ENCODE measurements around the gene IL18R1. TPM values are rescaled to one million over a fixed set of nuclear protein-coding genes. Genes with fewer than 3 reads are reported as not detected.

IL18R1 gene
- total and polyA plus RNA-seq, 9 of the 15 experiments (the other 6 are each of a cell fraction or from before 2014, with no cell fraction given), result 0.55 to 10.0 (median 2.5) TPM

DNA sequence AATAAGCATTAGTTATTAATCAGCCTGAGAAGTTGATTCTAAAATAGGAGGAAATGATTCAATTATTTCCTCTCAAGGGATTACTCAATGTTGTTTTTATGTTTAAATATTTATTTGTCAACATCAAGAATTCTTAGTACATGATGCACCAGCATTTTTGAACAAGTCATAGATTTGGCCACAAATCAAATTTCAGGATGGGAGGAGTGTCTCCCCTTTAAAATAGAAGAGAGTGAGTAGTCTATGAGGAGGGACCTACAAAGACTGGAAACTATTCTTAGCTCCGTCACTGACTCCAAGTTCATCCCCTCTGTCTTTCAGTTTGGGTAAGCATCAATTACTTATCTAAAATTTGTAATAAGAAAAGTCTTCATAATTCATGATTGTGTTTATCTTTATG, 18.6 kb upstream of the IL18R1 start (continued):
- no peak for TF ChIP-seq PTBP1 (IDR thresholded peaks at IDR 0.05; ENCODE audit: low read depth, low read length)
- TF ChIP-seq, protein P1, sequence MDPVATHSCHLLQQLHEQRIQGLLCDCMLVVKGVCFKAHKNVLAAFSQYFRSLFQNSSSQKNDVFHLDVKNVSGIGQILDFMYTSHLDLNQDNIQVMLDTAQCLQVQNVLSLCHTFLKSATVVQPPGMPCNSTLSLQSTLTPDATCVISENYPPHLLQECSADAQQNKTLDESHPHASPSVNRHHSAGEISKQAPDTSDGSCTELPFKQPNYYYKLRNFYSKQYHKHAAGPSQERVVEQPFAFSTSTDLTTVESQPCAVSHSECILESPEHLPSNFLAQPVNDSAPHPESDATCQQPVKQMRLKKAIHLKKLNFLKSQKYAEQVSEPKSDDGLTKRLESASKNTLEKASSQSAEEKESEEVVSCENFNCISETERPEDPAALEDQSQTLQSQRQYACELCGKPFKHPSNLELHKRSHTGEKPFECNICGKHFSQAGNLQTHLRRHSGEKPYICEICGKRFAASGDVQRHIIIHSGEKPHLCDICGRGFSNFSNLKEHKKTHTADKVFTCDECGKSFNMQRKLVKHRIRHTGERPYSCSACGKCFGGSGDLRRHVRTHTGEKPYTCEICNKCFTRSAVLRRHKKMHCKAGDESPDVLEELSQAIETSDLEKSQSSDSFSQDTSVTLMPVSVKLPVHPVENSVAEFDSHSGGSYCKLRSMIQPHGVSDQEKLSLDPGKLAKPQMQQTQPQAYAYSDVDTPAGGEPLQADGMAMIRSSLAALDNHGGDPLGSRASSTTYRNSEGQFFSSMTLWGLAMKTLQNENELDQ (CRISPR knock-in tag; IDR thresholded peaks at IDR 0.05; ENCODE audit: borderline replicate concordance), result no peak

DNA sequence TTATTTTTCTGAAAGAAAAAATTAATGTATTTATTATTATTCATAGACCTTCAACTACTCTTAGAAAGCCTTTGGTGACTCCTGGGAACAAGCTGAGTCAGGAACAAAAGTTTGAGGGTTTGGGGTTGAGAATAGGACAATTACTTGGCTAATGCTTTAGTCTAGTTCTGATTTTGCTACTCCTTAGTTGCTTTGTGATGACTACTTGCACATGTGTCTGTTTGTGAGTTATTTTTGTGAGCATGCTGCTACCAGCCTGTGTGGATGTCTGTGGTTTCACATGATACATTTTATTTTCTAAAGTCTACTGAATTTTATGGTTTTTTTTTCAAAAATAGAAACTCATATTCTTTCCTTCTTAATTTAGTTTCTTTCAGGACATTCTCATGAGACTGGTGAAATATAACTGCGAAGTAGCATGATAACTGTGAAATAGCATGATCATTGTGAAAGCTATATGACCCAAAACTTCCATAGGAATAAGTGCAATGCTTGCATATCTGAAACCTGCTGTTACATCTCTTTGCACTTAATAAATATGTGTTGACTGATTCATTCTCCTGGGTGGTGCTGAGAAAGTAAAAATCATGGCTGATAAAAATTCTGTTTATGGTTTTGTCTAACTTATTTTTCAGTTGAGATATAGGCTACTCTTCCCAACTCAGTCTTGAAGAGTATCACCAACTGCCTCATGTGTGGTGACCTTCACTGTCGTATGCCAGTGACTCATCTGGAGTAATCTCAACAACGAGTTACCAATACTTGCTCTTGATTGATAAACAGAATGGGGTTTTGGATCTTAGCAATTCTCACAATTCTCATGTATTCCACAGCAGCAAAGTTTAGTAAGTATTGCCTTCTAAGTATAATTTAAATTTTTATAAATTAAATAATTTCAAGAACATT, 17.9 kb upstream of the IL18R1 start:
- BruUV-seq (replicated peaks), result no TSS peak
- Histone ChIP-seq H2AFZ (ENCODE audit: low read depth, low read length) (no peak overlapping the region), H3K4me1 (replicated peaks in 1 of 2; ENCODE audit: control insufficient read depth in 2 of 2, insufficient read depth in 2 of 2, low read length in 2 of 2) (peaks cover 0 to 43% of the 10 kb centered on the region in 2 experiments; a peak in 4 of 5 replicates), H3K27ac (ENCODE audit: extremely low read depth, low read depth, low read length) (peak overlapping the region; percentile 29; the same call in 1 of the 3 replicates), H3K4me2 (ENCODE audit: insufficient read depth, low read length) (no peak overlapping the region), H4K20me1 (replicated peaks; ENCODE audit: control insufficient read depth, insufficient read depth, low read length) (no peaks in the 10 kb centered on the region), H3K9me3 (replicated peaks; ENCODE audit: control insufficient read depth, insufficient read depth, low read depth, low read length) (no peaks in the 10 kb centered on the region), H3K9ac (ENCODE audit: insufficient read depth in 1 of 2, low read depth in 2 of 2, low read length in 2 of 2) (no peak overlapping the region), H3K27me3 (ENCODE audit: control insufficient read depth in 2 of 2, insufficient read depth in 2 of 2, low read length in 2 of 2) (no peaks in the 10 kb centered on the region), H3K4me3 (no peak overlapping the region), H3K9me1 (ENCODE audit: control insufficient read depth, insufficient read depth, low read length) (no peaks in the 10 kb centered on the region), H3K79me2 (ENCODE audit: control insufficient read depth, insufficient read depth, low read length) (no peaks in the 10 kb centered on the region), H3K36me3 (ENCODE audit: control insufficient read depth, insufficient read depth, low read length) (no peaks in the 10 kb centered on the region)
- intact Hi-C loops (cut with micrococcal nuclease) (loop anchor here (5.0 kb wide), 1 partner anchor 80 kb away; no protein-coding TSS in a partner anchor), in situ Hi-C loops (cut with MboI) (no loop called here)
- 0% methylated on average over 3 of the region's 3 CpGs for WGBS (ENCODE audit: insufficient coverage, low coverage, missing lambda C conversion rate)
- DNase-seq (ENCODE audit: extremely low read depth in 1 of 4, low spot score in 3 of 4), result peak in 2 of 4 experiments; percentile 13 to 51
- POLR2A ChIA-PET, result no interaction called here
- peak; percentile 25; the same call in 1 of the 3 replicates for ATAC-seq
- CTCF ChIA-PET (ENCODE audit: low intra/inter-chr PET ratio), result no interaction called here
- peak; percentile 82 for FAIRE-seq
- peak; percentile 85 for TF ChIP-seq JUND (IDR thresholded peaks at IDR 0.05; ENCODE audit: borderline replicate concordance, low read depth, low read length)
- TF ChIP-seq JUND (tag; IDR thresholded peaks at IDR 0.05; ENCODE audit: borderline replicate concordance, low read depth, low read length), result peak; percentile 76; the same call in 1 of the 3 replicates
- no peak for TF ChIP-seq RHOXF2B (CRISPR knock-in tag; conservative IDR thresholded peaks at IDR 0.05)
- no peak for TF ChIP-seq ETV6 (IDR thresholded peaks at IDR 0.05; ENCODE audit: borderline replicate concordance in 1 of 2, low read depth in 2 of 2, low read length in 1 of 2)
- TF ChIP-seq ETV6 (CRISPR knock-in tag; IDR thresholded peaks at IDR 0.05; ENCODE audit: borderline replicate concordance), result no peak
- peak; percentile 44; the same call in 1 of the 2 replicates for TF ChIP-seq ZNF766 (CRISPR knock-in tag; conservative IDR thresholded peaks at IDR 0.05)
- TF ChIP-seq TCF3 (CRISPR knock-in tag; IDR thresholded peaks at IDR 0.05), result peak; percentile 63
- peak in 1 of 2 experiments; percentile 21; a peak in 1 of 4 replicates for TF ChIP-seq TRIM24 (IDR thresholded peaks at IDR 0.05)
- no peak for TF ChIP-seq NONO (IDR thresholded peaks at IDR 0.05; ENCODE audit: low read depth in 2 of 2, low read length in 1 of 2)
- TF ChIP-seq, protein P2, sequence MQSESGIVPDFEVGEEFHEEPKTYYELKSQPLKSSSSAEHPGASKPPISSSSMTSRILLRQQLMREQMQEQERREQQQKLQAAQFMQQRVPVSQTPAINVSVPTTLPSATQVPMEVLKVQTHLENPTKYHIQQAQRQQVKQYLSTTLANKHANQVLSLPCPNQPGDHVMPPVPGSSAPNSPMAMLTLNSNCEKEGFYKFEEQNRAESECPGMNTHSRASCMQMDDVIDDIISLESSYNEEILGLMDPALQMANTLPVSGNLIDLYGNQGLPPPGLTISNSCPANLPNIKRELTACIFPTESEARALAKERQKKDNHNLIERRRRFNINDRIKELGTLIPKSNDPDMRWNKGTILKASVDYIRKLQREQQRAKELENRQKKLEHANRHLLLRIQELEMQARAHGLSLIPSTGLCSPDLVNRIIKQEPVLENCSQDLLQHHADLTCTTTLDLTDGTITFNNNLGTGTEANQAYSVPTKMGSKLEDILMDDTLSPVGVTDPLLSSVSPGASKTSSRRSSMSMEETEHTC (IDR thresholded peaks at IDR 0.05), result no peak

Measured in K562 (cell line).